Measurements from ENCODE around the gene ATP1A4. TPM values are rescaled to one million over a fixed set of nuclear protein-coding genes. Genes with fewer than 3 reads are reported as not detected.

Gene ATP1A4
- total and polyA plus RNA-seq, 2 donors from 2014 or later = 0.19 TPM; not detected in 1

- Histone ChIP-seq H3K9me3 (ENCODE audit: control insufficient read depth in 2 of 3, insufficient read depth in 1 of 3, low read length in 3 of 3) (no peaks in the 10 kb centered on the region), H3K9ac (ENCODE audit: low read length in 3 of 3) (no peak overlapping the region), H3K36me3 (ENCODE audit: control insufficient read depth in 2 of 3, insufficient read depth in 3 of 3, low read length in 3 of 3) (peaks cover 23 to 96% (median 67%) of the 10 kb centered on the region in 3 donors), H3K27me3 (ENCODE audit: control insufficient read depth, insufficient read depth, low read length) (no peaks in the 10 kb centered on the region), H3K4me1 (ENCODE audit: control insufficient read depth in 2 of 3, insufficient read depth in 2 of 3, low read depth in 1 of 3, low read length in 3 of 3) (peaks cover 0 to 5% (median 3%) of the 10 kb centered on the region in 3 donors), H3K27ac (ENCODE audit: low read depth in 2 of 2, low read length in 2 of 2) (no peak overlapping the region), H3K4me3 (ENCODE audit: low read length in 3 of 3) (no peak overlapping the region)
- DNase-seq (no peak), FAIRE-seq (no peak)
- intact Hi-C loops (cut with DNase I) = no loop called here
- TF ChIP-seq CTCF (IDR thresholded peaks at IDR 0.05; ENCODE audit: borderline replicate concordance, extremely low read depth, insufficient read depth) = no peak
These were observed 71.1 kb downstream of the ATP1A4 start for GRCh38 chr1:160222546-160222945.

GRCh38 chr1:160224606-160225005 lies 73.2 kb downstream of the ATP1A4 start:
- Histone ChIP-seq H3K4me3 (ENCODE audit: low read length in 3 of 3) (no peak overlapping the region), H3K27ac (ENCODE audit: low read depth in 2 of 2, low read length in 2 of 2) (no peak overlapping the region), H3K4me1 (ENCODE audit: control insufficient read depth in 2 of 3, insufficient read depth in 2 of 3, low read depth in 1 of 3, low read length in 3 of 3) (peaks cover 0 to 5% (median 0%) of the 10 kb centered on the region in 3 donors), H3K36me3 (ENCODE audit: control insufficient read depth in 2 of 3, insufficient read depth in 3 of 3, low read length in 3 of 3) (peaks cover 24 to 93% (median 55%) of the 10 kb centered on the region in 3 donors), H3K9me3 (ENCODE audit: control insufficient read depth in 2 of 3, insufficient read depth in 1 of 3, low read length in 3 of 3) (no peaks in the 10 kb centered on the region), H3K9ac (ENCODE audit: low read length in 3 of 3) (no peak overlapping the region), H3K27me3 (ENCODE audit: control insufficient read depth, insufficient read depth, low read length) (no peaks in the 10 kb centered on the region)
- no peak for TF ChIP-seq CTCF (IDR thresholded peaks at IDR 0.05; ENCODE audit: borderline replicate concordance, extremely low read depth, insufficient read depth)
- intact Hi-C loops (cut with DNase I) = no loop called here
- no peak for FAIRE-seq
- no peak for DNase-seq

GRCh38 chr1:160225345-160225744 lies 73.9 kb downstream of the ATP1A4 start:
- Histone ChIP-seq H3K4me3 (ENCODE audit: low read length in 3 of 3) (no peak overlapping the region), H3K4me1 (ENCODE audit: control insufficient read depth in 2 of 3, insufficient read depth in 2 of 3, low read depth in 1 of 3, low read length in 3 of 3) (peaks cover 0 to under 1% (median 0%) of the 10 kb centered on the region in 3 donors), H3K27ac (ENCODE audit: low read depth in 2 of 2, low read length in 2 of 2) (no peak overlapping the region), H3K9me3 (ENCODE audit: control insufficient read depth in 2 of 3, insufficient read depth in 1 of 3, low read length in 3 of 3) (no peaks in the 10 kb centered on the region), H3K36me3 (ENCODE audit: control insufficient read depth in 2 of 3, insufficient read depth in 3 of 3, low read length in 3 of 3) (peaks cover 24 to 94% (median 54%) of the 10 kb centered on the region in 3 donors), H3K27me3 (ENCODE audit: control insufficient read depth, insufficient read depth, low read length) (no peaks in the 10 kb centered on the region), H3K9ac (ENCODE audit: low read length in 3 of 3) (no peak overlapping the region)
- DNase-seq (no peak), FAIRE-seq (no peak)
- no peak for TF ChIP-seq CTCF (IDR thresholded peaks at IDR 0.05; ENCODE audit: borderline replicate concordance, extremely low read depth, insufficient read depth)
- intact Hi-C loops (cut with DNase I) = no loop called here

GRCh38 chr1:160226623-160227022 lies 75.2 kb downstream of the ATP1A4 start:
- H3K27ac ChIP-seq (ENCODE audit: low read depth in 2 of 2, low read length in 2 of 2) = no peak overlapping the region
- H3K4me3 ChIP-seq (ENCODE audit: low read length in 3 of 3) = no peak overlapping the region
- no peak for FAIRE-seq
- no peaks in the 10 kb centered on the region for H3K4me1 ChIP-seq (ENCODE audit: control insufficient read depth in 2 of 3, insufficient read depth in 2 of 3, low read depth in 1 of 3, low read length in 3 of 3)
- H3K27me3 ChIP-seq (ENCODE audit: control insufficient read depth, insufficient read depth, low read length) = no peaks in the 10 kb centered on the region
- no peaks in the 10 kb centered on the region for H3K9me3 ChIP-seq (ENCODE audit: control insufficient read depth in 2 of 3, insufficient read depth in 1 of 3, low read length in 3 of 3)
- no peak overlapping the region for H3K9ac ChIP-seq (ENCODE audit: low read length in 3 of 3)
- peaks cover 27 to 94% (median 47%) of the 10 kb centered on the region in 3 donors for H3K36me3 ChIP-seq (ENCODE audit: control insufficient read depth in 2 of 3, insufficient read depth in 3 of 3, low read length in 3 of 3)
- intact Hi-C loops (cut with DNase I) = no loop called here
- DNase-seq = no peak
- no peak for TF ChIP-seq CTCF (IDR thresholded peaks at IDR 0.05; ENCODE audit: borderline replicate concordance, extremely low read depth, insufficient read depth)
